ENCODE measurements around the gene PRPH.
"Not testable (repeated sequence)": the region's sequence is repeated elsewhere in the genome, so short reads cannot be mapped to it uniquely, and the experiment has no call there.

The PRPH gene

DNA sequence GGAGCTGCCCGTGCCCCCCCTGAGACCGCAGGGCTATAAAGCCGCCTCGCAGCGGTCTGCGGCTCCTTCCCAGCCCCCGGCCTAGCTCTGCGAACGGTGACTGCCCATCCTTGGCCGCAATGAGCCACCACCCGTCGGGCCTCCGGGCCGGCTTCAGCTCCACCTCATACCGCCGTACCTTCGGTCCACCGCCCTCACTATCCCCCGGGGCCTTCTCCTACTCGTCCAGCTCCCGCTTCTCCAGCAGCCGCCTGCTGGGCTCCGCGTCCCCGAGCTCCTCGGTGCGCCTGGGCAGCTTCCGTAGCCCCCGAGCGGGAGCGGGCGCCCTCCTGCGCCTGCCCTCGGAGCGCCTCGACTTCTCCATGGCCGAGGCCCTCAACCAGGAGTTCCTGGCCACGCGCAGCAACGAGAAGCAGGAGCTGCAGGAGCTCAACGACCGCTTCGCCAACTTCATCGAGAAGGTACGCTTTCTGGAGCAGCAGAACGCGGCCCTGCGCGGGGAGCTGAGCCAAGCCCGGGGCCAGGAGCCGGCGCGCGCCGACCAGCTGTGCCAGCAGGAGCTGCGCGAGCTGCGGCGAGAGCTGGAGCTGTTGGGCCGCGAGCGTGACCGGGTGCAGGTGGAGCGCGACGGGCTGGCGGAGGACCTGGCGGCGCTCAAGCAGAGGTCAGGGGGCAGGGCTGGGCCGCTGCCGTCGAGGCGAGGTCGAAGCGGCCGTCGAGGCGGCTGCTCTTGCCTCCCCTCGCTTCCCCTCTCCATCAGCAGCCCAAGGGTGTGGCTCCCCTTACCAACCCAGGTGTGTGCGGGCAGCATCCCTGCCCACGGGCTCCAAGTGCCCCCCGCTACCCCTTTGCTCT is at the start of gene PRPH:
PRPH (plus strand) TSS at position 66 of the 855 bp plus-strand sequence; CDS start at position 120, 54 bp downstream.
- DNase-seq (ENCODE audit: low read depth in 1 of 2, low spot score in 1 of 2) = no peak

GRCh38 chr12:49251357-49251756 is 43.6 kb upstream of the PRPH start:
- DNase-seq (ENCODE audit: low read depth in 1 of 2, low spot score in 1 of 2) = no peak

DNA sequence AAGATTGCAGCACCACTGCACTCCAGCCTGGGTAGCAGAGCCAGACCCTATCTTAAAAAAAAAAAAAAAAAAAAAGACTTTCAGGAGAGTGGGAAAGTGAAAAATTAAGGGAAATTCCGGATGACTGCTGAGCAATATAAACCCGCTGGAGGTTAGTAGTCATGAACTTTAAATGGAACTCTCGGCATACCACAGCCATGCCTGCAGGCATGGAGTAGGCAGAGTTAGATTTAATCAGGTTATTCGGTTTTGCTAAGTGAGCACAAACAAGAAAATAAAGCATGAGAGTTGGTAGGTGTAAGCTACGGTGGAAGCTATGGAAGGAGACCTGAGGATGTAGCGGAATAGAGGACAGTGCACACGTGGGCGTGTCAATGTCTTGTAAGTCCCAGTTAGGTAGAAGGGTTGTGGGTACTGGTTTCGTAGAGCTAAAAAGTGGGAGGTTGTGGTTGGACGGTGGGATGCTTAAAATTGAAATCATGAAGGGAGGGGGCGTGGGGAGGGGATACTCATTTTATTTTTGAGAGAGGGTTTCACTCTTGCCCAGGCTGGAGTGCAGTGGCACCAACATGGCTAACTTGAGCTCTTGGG is 41.8 kb upstream of the PRPH start:
- DNase-seq (ENCODE audit: low read depth in 1 of 2, low spot score in 1 of 2) = no peak

DNA sequence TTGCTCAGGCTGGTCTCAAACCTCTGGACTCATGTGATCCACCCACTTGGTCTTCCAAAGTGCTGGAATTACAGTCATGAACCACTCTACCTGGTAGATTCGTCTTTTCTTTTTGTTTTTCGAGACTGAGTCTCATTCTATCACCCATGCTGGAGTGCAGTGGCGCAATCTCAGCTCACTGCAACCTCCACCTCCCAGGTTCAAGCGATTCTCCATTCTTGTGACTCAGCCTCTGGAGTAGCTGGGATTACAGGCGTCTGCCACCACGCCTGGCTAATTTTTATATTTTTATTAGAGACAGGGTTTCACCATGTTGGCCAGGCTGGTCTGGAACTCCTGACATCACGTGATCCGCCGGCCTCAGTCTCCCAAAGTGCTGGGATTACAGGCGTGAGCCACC is 39.5 kb upstream of the PRPH start:
- DNase-seq (ENCODE audit: low read depth in 1 of 2, low spot score in 1 of 2) = not testable (repeated sequence)

- no peak for DNase-seq (ENCODE audit: low read depth in 1 of 2, low spot score in 1 of 2)
These were observed 38.9 kb upstream of the PRPH start for GRCh38 chr12:49255857-49256637.

GRCh38 chr12:49257508-49258184 is 37.3 kb upstream of the PRPH start:
- not testable (repeated sequence) for DNase-seq (ENCODE audit: low read depth in 1 of 2, low spot score in 1 of 2)

- DNase-seq (ENCODE audit: low read depth in 1 of 2, low spot score in 1 of 2) = no peak
These were observed 35.5 kb upstream of the PRPH start for GRCh38 chr12:49259452-49259851.

DNA sequence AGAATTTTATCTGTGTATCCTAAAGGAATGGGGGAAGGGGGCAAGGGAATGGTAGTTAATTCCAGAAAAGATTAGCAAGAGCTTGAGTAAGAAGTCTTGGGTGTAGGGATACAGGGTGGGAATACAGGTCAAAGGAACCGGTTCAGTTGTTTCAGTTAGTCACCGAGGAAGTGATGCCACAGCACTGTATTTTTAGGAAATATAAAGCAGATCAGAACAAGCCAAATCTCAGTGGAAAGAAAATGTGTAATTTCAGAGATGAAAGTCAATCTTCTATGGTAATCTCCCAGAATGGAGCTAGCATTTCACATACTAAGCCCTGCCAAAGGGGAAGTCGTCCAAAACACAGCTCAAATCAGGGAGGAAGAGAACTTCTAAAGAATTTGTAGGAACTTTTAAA is 34.8 kb upstream of the PRPH start:
- DNase-seq (ENCODE audit: low read depth in 1 of 2, low spot score in 1 of 2) = no peak

GRCh38 chr12:49260571-49261363 is 34.2 kb upstream of the PRPH start:
- no peak for DNase-seq (ENCODE audit: low read depth in 1 of 2, low spot score in 1 of 2)

GRCh38 chr12:49261721-49262120 is 33.2 kb upstream of the PRPH start:
- DNase-seq (ENCODE audit: low read depth in 1 of 2, low spot score in 1 of 2) = no peak

GRCh38 chr12:49263400-49263763 is 31.6 kb upstream of the PRPH start:
- DNase-seq (ENCODE audit: low read depth in 1 of 2, low spot score in 1 of 2) = no peak

GRCh38 chr12:49264466-49264872 is 30.5 kb upstream of the PRPH start:
- peak in 1 of 2 donors; percentile 11 for DNase-seq (ENCODE audit: low read depth in 1 of 2, low spot score in 1 of 2)

DNA sequence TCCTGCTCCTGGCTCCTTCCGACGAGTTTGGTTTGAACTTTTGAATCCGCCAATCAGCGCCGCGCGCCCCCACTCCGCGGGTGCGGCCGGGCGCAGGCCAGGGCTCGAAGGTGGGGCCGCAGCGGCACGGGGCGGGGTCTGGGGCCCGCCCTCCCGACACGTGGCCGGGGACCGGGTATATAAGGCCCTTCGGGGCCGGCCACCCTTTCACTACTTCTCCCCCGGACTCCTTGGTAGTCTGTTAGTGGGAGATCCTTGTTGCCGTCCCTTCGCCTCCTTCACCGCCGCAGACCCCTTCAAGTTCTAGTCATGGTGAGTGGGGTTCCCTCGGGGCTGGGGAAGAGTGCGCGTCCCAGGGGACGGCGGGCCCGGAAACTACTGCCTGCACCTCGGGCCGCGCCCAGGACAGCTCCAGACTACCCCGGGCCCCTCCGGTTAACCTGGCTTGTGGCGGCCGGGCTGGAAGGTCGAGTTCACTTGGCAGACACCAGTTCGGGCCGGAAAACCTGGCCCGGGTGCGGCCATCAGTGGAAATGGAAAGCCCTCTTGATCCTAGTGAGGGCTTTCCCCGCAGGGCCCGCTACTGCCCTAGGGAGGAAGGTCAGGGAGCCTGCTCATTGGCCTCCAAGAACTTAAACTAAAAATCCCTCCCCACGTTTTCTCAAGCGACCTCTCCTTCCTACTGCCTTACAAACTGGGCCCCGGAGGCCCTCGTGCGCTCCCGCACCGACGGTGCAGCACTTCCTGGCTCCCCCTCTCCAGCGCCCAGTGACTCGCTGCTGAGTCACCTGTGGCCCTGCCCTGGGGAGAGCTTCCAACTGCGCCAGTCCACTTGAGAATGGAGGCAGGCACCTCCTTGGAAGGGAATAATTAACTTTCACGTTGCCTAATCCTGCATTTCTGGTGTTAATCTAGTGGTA is 29.8 kb upstream of the PRPH start, which contains the start of gene TUBA1C:
TUBA1C (plus strand) TSS at position 210 of the 920 bp plus-strand sequence; CDS start at position 310, 100 bp downstream.
- peak; percentile 82 to 88 for DNase-seq (ENCODE audit: low read depth in 1 of 2, low spot score in 1 of 2)

DNA sequence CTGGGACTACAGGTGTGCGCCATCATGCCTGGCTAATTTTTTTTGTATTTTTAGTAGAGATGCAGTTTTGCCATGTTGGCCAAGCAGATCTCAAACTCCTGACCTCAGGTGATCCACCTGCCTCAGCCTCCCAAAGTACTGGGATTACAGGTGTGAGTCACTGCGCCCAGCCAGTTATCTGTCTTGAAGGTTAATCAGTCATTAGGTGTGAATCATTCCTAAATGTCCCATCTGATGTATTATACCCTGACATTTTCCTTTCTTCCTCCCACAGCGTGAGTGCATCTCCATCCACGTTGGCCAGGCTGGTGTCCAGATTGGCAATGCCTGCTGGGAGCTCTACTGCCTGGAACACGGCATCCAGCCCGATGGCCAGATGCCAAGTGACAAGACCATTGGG is 25.8 kb upstream of the PRPH start:
- not testable (repeated sequence) for DNase-seq (ENCODE audit: low read depth in 1 of 2, low spot score in 1 of 2)

DNA sequence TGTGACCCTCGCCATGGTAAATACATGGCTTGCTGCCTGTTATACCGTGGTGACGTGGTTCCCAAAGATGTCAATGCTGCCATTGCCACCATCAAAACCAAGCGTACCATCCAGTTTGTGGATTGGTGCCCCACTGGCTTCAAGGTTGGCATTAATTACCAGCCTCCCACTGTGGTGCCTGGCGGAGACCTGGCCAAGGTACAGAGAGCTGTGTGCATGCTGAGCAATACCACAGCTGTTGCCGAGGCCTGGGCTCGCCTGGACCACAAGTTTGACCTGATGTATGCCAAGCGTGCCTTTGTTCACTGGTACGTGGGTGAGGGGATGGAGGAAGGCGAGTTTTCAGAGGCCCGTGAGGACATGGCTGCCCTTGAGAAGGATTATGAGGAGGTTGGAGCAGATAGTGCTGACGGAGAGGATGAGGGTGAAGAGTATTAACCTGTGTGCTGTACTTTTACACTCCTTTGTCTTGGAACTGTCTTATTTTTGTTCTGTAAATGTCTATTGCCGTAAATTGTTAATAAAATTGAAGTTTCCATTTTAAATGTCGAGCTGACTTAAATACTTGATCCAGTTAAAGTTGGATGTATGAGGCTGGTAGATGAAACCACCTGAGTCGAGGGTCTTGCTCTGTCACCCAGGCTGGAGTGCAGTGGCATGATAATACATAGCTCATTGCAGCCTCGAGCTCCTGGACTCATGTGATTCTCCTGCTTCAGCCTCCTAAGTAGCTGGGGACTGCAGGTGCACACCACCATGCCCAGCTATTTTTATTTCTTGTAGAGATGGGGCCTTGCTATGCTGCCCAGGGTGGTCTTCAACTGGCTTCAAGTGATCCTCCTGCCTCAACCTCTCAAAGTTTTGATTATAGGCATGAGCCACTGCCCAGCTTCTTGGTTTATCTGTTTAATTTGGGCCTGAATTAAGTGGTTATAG is 21.9 kb upstream of the PRPH start:
- no peak for DNase-seq (ENCODE audit: low read depth in 1 of 2, low spot score in 1 of 2)

- DNase-seq (ENCODE audit: low read depth in 1 of 2, low spot score in 1 of 2) = no peak
These were observed 21.1 kb upstream of the PRPH start for GRCh38 chr12:49273726-49274395.

GRCh38 chr12:49274396-49275069 is 20.4 kb upstream of the PRPH start:
- DNase-seq (ENCODE audit: low read depth in 1 of 2, low spot score in 1 of 2) = no peak

Data from activated CD4-positive, alpha-beta T cell treated with anti-CD3 and anti-CD28 coated beads, Interleukin-2, amount 50 U/mL, for 24 hours (primary cell).